Anterior cingulate cortex (tissue), 58 donors: ENCODE data around the gene STPG3.

Experiments
- DNase-seq, 58 donors: peaks; one replicate each; lab custom pipeline; 2025; lab: John Stamatoyannopoulos, UW

The STPG3 gene

DNA sequence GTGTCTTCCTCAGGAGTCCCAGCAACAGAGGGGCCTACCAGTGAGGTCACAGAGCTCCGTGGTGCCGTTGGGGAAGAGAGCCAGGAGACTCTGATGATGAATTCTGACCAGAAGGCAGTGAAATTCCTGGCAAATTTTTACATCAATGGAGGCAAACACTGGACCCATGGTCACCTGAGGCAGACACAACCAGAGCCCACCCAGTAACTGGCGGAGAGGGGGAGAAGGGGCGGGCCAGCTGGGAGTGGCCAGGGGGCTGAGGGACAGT lies at the start of gene STPG3:
Gene STPG3, plus strand, starts transcription at position 93 of the 268 bp plus-strand sequence. Its CDS starts 1 bp downstream, at position 94.
- DNase-seq, result no peak

DNA sequence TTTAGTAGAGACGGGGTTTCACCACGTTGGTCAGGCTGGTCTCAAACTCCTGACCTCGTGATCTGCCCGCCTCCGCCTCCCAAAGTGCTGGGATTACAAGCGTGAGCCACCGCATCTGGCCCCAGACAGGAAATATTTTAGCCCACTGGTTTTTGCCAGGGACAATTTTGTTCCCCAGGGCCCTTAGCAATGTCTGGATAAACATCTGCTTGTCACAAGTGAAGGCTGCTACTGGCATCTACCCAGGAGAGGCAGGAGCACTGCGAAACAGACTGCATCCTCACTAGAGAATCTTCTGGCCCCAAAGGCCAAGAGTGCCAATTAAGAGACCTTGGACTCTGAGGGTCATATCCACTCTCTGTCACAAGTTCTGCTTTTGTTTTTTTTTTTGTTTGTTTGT lies 48.1 kb upstream of the STPG3 start:
- DNase-seq, result no peak

DNA sequence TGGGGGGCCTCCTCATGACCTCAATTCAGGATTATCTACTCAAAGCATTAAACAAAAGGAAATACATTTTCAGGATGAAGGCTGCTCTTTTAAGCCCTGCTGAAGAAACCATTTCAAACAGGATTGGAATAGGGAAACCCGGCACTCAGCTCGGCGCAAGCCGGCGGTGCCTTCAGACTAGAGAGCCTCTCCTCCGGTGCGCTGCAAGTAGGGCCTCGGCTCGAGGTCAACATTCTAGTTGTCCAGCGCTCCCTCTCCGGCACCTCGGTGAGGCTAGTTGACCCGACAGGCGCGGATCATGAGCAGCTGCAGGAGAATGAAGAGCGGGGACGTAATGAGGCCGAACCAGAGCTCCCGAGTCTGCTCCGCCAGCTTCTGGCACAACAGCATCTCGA lies 46.4 kb upstream of the STPG3 start:
- DNase-seq, result no peak

DNA sequence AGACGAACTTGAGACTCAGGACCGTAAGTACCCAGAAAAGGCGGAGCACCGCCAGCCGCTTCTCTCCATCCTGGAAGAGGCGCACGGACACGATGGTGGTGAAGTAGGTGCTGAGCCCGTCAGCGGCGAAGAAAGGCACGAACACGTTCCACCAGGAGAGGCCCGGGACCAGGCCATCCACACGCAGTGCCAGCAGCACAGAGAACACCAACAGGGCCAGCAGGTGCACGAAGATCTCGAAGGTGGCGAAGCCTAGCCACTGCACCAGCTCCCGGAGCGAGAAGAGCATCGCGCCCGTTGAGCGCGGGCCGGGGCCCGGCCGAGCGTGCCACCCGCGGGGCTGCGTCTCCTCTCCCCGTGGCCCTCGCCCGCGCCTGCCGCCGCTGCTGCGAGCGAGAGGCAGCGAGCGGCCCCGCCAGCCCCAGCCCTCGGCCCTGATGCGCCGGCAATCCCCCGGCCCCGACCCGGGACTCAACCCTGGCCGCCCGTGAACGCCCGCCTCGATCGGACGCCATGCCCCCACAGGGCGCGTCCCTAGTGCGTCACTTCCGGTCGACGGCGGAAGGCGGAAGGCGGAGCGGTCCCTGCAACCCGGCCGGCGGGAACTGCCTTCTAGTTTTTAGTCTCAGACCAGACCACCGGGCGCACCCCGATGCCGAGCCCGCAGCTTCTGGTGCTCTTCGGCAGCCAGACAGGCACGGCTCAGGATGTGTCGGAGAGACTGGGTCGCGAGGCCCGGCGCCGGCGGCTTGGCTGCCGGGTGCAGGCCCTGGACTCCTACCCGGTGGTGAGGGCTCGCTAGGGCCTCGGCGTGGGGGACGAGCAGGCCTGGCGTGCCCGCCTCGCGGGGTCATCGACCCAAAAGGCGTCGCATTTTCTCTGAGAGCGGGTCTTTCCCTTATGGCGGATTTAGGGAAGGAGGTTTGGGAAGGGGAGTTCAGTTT lies 45.7 kb upstream of the STPG3 start, which contains the start of the genes NDOR1 and TMEM203:
Gene NDOR1, plus strand, starts transcription at position 575 of the 944 bp plus-strand sequence. Its CDS starts 78 bp downstream, at position 653.
Gene TMEM203, minus strand, starts transcription at position 523 of the 944 bp plus-strand sequence. Its CDS starts 234 bp downstream, at position 289.
- peak in 57 of 58 donors; percentile 63 to 97 (median 86) for DNase-seq

DNA sequence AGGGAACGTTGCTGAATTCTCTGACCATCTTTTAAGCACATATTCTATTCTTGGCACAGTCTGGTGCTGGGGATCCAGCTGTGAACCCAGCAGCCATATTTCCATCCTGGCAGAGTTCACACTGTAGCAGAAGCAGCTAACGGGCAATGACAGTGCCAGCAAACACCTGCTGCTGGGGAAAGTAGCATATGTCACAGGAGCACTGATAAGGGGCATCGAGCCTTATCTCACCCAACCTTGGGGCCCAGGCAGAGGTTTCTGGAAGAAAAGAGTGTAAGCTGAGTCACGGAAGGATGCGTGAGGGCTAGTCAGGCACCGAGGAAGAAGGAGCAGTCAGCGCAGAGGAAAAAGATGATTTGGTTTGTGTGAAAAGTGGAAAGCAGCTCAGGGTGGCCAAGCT lies 44.5 kb upstream of the STPG3 start:
- no peak for DNase-seq

DNA sequence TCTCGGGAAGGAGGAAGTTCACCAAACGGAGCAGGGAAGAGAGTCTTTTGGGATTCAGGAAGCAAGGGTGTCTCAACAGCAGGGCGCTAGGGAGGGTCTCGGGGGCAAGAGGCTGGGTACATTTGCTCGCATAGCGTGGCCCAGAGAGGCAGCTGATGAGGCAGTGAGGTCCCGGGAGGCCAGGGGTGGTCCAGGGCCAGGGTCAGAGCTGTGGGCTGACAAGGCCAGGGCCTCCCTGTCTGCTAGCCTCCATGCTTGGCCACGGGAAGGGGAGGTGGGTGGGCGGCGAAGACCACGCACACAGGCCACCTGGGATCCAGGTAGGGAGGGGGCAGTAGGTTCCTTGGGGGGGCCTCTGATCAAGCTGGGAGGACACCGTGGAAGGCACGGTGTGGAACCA lies 39.6 kb upstream of the STPG3 start:
- no peak for DNase-seq

DNA sequence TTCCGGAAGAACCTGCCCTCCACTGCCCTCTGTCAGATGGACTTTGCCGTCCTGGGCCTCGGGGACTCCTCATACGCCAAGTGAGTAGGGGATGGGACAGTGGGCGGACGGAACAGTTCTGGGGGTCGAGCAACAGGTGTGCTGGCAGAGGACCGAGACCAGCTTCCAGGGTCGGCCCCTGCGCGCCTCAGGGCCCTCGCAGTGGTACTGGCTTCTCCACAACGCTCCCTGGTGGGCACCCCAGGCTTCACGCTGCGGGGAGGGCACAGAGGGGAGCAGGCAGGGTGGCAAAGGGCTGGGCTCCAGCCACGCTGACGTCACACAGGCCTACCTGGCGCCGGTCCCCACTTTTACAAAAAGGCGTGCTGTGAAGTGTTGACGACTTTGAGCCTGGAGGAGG lies 38.6 kb upstream of the STPG3 start:
- DNase-seq, result no peak

DNA sequence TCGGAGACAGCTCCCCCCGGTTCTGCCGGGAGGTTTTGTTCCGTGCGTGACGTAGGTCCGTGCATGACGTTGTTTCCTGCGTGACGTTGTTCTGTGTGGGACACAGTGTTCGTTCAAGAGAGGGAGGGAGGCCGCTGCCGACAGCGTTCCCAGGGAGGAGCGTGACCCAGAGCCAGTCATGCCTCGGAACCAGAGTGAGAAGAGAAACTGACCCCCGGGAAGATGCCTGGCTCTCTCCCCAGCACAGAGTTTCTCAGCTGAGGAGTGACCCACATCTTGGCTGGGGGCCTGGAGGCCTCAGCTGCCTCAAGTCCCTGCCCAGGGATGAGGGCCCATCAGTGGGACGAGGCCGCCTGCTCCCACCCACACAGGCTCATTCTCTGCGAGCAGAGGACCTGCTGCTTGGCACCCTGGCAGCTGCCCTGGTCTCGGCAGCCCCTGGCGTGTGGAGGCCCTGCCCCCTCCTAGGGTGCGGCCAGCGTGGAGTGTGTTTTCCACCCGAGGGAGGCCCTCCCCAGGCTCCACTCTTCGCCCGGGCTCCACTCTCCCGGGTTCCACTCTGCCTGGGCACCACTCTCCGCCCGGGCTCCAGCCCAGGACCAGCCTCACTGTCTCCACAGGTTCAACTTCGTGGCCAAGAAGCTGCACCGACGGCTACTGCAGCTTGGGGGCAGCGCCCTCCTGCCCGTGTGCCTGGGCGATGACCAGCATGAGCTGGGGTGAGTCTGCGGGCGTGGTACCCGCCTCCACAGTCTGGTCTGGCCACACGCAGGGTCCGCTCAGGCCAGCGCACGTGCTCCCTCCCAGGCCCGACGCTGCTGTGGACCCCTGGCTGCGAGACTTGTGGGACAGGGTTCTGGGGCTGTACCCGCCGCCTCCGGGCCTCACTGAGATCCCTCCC lies 37.7 kb upstream of the STPG3 start:
- peak in 10 of 58 donors; percentile 31 to 65 (median 50) for DNase-seq

DNA sequence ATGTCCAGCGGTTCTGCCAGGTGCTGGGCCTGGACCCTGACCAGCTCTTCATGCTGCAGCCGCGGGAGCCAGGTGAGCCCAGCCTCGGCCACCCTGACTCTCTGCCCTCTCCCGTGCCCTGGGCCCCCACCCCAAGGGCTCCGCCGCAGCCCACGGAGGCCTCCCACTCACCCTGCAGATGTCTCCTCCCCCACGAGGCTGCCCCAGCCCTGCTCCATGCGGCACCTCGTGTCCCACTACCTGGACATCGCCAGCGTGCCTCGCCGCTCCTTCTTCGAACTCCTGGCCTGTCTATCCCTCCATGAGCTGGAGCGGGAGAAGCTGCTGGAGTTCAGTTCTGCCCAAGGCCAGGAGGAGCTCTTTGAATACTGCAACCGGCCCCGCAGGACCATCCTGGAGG lies 36.5 kb upstream of the STPG3 start:
- no peak for DNase-seq

DNA sequence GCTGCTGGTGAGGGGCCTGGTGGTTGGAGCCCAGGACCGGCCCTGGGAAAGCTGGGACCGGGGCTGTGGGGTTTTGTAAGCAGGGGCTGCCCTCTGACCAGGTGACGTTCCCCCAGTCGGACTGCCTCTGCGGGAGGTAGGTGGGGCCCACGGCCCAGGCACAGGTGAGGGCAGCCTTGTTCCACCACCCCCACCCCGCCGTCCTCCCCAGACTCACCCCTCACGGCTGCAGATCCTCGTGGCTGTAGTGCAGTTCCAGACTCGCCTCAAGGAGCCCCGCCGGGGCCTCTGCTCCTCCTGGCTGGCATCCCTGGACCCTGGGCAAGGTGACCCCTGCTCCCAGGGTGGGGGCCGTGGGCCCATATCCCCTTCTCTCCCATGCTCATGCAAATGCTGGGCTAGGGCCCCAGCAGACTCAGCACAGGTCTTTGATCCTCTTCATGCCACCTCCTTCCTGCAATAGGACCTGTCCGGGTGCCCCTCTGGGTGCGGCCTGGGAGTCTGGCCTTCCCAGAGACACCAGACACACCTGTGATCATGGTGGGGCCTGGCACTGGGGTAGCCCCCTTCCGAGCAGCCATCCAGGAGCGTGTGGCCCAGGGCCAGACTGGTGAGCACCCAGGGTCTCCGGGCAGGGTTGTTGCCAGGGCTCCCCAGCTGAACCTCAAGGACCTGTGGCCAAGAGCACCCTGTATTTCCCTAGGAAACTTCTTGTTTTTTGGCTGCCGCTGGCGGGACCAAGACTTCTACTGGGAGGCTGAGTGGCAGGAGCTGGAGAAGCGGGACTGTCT lies 35.7 kb upstream of the STPG3 start:
- DNase-seq, result no peak

DNA sequence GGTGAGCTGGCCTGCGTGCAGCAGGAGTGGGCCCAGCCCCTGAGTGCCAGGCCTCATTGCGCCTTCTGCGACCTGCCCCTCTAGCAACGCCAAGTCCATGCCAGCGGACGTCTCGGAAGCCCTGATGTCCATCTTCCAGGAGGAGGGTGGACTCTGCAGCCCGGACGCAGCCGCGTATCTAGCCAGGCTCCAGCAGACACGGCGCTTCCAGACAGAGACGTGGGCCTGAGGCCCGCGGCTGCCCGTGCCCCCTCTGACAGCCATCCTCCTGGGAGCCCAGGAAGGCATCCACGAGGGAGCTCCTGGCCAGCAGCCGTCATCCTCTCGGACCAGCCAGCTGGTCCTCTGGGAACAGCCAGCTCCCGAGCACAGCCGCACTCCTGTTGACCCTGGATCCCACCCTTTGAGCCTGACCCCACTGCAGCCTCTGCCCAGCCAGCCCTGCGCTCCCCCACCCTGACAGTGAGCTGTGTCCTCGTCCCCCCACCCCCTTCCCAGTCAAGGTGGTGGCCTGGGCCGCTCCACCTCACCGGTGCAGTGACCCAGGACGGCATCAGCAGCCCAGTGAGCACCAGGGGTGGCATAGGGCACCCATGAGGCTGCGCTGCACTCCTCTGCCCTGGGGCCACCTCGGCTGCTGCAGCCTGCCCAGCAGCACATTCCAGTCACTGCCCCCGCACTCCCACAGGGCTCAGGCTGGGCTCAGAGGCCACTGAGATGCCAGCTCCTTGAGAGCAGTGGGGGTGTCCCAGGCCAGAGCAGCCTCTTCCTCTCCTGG lies 34.7 kb upstream of the STPG3 start:
- DNase-seq, result no peak

DNA sequence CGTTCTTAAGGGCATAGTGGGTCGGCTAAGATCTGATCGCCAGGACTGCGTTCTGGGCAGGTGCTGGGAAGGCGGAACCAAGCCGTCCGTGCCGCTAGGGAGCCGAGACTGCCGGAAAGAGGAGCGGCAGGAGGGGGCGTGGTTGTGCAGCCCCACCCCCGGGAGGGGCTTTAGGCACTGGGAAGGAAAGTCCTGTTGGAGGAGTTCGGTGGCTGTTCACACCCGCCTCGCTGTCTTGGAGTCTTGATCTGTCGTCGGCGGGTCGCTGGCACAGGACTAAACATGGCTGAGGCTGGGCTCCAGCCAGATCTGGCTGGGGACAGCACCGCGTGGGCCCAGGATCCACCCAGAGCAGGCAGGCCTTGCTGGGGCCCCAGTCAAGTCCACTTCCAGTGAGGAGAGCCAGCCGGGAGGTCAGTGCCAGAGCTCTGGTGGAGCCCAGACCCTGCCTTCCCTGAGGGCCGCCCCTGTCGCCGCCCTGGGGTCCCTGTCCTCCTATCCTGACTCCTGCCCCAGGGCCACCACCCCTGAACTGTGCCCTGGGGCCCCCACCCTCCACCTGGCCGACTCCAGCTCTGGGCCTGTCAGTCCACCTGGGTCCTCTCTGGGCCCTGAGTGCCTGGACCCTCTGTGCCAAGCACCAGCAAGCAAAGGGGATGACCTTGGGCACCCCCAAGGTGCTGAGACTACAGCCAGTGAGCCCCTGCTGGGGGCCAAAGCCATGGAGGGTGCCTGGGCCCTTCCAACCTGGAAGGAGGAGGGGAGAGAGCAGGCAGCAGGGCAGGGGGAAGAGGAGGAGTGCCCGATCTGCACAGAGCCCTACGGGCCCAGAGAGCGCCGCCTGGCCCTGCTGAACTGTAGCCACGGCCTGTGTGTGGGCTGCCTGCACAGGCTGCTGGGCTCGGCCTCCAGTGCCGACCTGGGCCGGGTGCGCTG lies 33.5 kb upstream of the STPG3 start:
- peak in 11 of 58 donors; percentile 13 to 55 (median 28) for DNase-seq

DNA sequence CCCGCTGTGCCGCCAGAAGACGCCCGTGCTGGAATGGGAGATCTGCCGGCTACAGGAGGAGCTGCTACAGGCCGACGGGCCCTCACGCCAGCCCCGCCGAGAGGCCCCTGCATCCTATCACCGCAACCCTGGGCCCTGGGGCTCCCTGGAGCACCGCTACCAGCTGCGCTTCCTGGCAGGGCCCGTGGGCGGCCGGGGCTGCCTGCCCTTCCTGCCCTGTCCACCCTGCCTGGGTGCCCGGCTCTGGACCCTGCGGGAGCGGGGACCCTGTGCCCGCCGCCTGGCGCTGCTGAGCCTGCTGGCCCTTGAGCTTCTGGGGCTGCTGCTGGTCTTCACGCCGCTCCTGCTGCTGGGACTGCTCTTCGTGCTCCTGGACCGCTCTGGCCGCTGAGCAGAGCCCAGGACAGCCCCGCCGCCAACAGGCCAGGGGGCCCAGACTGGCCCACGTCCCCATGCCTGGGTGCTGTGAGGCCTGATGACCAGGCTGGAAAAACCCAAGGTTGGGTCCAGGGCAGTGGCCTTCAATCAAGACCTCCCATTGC lies 32.8 kb upstream of the STPG3 start:
- no peak for DNase-seq

DNA sequence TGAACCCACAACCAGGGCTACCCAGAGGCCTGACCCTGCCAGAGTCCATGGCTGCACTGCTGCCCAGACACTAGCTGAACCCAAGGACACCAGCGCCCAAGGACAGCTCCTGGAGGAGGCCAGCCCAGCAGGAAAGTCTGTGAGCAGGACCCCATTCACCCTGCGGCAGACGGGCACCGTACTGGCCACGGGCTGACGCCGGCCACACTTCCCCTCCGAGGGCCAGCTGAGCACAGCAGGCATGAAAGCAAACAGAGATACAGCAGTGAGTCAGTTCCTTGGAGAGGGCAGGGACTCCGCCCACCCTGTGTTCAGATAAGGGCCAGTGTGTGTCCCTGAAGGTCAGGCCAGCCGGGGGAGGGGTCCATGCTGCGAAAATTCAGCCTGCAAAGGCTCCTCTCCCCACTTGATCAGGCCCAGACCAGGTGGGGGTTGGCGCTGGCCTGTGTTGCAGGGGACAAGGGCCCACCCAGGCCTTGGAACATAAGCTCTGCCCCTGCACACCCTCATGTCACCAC lies 32.3 kb upstream of the STPG3 start:
- DNase-seq, result no peak

DNA sequence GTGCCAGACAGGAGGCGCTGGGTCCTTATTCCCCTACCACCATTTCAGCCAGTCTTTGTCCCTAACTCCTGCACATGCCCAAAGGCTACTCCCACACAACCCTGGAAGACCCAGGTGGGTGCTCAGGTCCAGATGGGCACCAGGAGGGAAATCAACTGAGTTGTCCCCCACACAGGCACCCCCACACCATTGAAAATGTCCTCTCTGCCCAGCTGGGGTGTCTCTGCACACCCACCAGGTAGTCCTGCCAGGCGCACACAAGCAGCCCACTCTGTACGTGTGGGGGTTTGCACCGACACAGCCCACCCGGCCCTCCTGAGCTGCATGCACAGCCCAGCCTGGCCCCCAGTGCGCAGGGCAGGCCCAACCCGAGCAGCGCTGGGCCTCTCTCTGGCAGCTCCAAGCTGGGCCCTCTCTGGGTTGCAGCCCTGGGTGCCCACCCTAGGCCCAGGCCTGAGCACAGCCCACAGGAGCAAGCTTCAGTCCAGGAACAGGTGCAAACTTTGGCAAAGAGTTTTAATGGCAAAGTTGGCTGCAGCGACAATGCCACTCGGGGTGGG lies 31.2 kb upstream of the STPG3 start:
- DNase-seq, result no peak

DNA sequence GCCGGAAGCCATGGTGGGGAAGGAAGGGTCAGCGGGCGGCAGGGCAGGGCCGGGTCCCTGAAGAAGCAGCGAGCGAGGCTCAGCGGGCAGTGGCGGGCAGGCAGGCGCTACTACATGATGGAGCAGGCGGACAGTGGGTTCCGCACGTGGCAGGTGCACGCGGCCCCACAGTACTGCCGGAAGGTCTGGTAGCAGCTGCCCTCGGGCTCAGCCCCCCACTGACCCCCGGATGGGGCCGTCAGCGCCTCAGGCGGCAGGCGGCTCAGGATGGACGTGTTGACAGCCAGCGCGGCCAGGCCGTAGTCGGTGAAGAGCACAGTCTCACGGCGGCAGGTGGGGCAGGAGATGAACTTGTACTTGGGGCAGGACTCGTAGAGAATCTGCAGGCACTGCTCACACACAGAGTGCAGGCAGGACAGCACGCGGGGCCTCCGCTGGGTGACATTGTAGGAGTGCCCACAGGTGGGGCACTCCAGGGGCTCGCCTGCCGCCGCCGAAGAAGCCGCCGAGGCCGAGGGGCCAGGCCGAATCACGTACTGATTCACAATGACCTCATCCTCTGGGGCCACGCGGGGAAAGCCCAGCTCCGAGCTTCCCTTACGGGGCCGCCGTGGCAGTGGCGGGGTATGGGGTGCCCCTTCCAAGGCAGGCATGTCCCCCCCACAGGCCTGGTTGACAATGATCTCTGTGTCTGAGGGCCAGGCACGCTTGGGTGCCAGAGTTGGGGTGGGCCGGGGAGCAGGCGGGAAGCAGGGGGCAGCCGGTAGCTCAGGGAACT lies 30.6 kb upstream of the STPG3 start:
- no peak for DNase-seq

DNA sequence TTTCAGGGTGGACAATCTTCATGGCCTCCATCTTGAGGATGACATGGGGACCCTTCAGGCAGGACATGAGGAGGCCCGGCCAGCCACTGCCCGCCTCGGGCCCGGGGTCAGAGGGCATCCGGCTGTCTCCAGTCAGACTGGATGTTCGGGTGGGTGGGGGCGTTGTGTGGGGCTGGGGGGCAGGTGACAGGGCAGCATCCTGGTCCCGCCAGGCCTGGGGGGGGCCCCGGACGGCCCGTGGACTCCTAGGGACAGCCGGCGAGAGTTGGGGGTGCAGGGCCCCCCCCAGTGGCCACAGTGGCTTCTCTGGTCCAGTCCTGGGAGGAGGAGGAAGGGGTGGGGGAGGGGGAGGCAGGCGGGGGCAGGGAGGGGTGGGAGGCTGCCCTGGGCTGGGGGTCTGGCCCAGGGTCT lies 30.0 kb upstream of the STPG3 start:
- no peak for DNase-seq
